PC-9 (cell line): ENCODE data around the gene USH2A. TPM values are rescaled to one million over a fixed set of nuclear protein-coding genes. Genes with fewer than 3 reads are reported as not detected.

Experiments
- BruUV-seq: library from RNA; stranded (reverse); fragments of 400-500 nt; replicated peaks from 2 replicates; lab custom pipeline; 2021; lab: Mats Ljungman, UMichigan
- CTCF ChIA-PET: fragments of 300-600 bp; sonication (Branson Sonifier 250); formaldehyde crosslinking; loops from one replicate; lab custom pipeline; 2022; ENCODE audit warnings: antibody characterized with exemption; lab: Charles Lee
- POLR2A ChIA-PET: fragments of 300-600 bp; sonication (Branson Sonifier 250); formaldehyde crosslinking; loops from one replicate; lab custom pipeline; 2022; ENCODE audit warnings: antibody characterized with exemption; ENCODE audit not compliant: unreplicated experiment; lab: Charles Lee
- DNase-seq, 2 experiments: peaks; one replicate each; pipeline versions ENCODE4 v3.0.0 to v3.0.0-alpha.2; 2015 to 2022; ENCODE audit warnings: mixed read lengths in 1 of 2
- H2AFZ ChIP-seq: fragments of 200-600 bp; sonication (generic); 2 replicates; pipeline ENCODE4 v1.8.1; 2017; ENCODE audit warnings: antibody characterized with exemption
- H3F3A ChIP-seq: fragments of 200-600 bp; sonication (generic); 2 replicates; pipeline ENCODE4 v1.8.1; 2017; ENCODE audit warnings: antibody characterized with exemption, mild to moderate bottlenecking, low read depth; ENCODE audit not compliant: insufficient read depth
- H3K27ac ChIP-seq: fragments of 200-600 bp; sonication (generic); 2 replicates; pipeline ENCODE4 v1.6.1; 2016; ENCODE audit warnings: mixed run types
- H3K27me3 ChIP-seq: fragments of 200-600 bp; sonication (generic); 2 replicates; pipeline ENCODE4 v1.6.1; 2016; ENCODE audit warnings: low read depth, mixed run types; ENCODE audit not compliant: insufficient read depth
- H3K36me3 ChIP-seq: fragments of 200-600 bp; sonication (generic); 2 replicates; pipeline ENCODE4 v1.6.1; 2016; ENCODE audit warnings: low read depth, mixed run types
- H3K4me1 ChIP-seq: fragments of 200-600 bp; sonication (generic); replicated peaks from 2 replicates; pipeline ENCODE4 v1.6.1; 2016; ENCODE audit warnings: mixed run types; ENCODE audit not compliant: insufficient read depth
- H3K4me2 ChIP-seq: fragments of 200-600 bp; sonication (generic); 2 replicates; pipeline ENCODE4 v1.6.1; 2017; ENCODE audit warnings: mixed run types
- H3K4me3 ChIP-seq: fragments of 200-600 bp; sonication (generic); 2 replicates; pipeline ENCODE4 v1.6.1; 2016; ENCODE audit warnings: mixed run types
- H3K79me2 ChIP-seq: fragments of 200-600 bp; sonication (generic); 2 replicates; pipeline ENCODE4 v1.6.1; 2017; ENCODE audit warnings: low read depth, mixed run types
- H3K9me2 ChIP-seq: fragments of 200-600 bp; sonication (generic); 2 replicates; pipeline ENCODE4 v1.8.1; 2017; ENCODE audit warnings: mild to moderate bottlenecking; ENCODE audit not compliant: insufficient read depth
- H3K9me3 ChIP-seq: fragments of 200-600 bp; sonication (generic); 2 replicates; pipeline ENCODE4 v1.8.1; 2016; ENCODE audit warnings: low read depth; ENCODE audit not compliant: insufficient read depth
- H4K20me1 ChIP-seq: fragments of 200-600 bp; sonication (generic); 2 replicates; pipeline ENCODE4 v1.8.1; 2017; ENCODE audit not compliant: insufficient read depth
- CTCF ChIP-seq: fragments of 200-600 bp; sonication (generic); conservative IDR thresholded peaks from 2 replicates; pipeline ENCODE4 v1.6.1; 2017; ENCODE audit warnings: mixed run types, antibody characterized with exemption, mild to moderate bottlenecking, moderate library complexity
- EZH2 ChIP-seq: fragments of 200-600 bp; sonication (generic); IDR thresholded peaks from 2 replicates; pipeline ENCODE4 v1.8.0; 2017; ENCODE audit warnings: antibody characterized with exemption, low read depth
- intact Hi-C: fragments of 100-400 bp; cut with micrococcal nuclease; formaldehyde crosslinking; loops from one replicate; pipeline ENCODE4 v1.10.0; 2022; ENCODE audit not compliant: unreplicated experiment
- total RNA-seq: library from RNA; stranded (reverse); gene quantifications from 2 replicates; pipeline ENCODE4 v1.2.3, GENCODE V29; 2021

USH2A gene
- total RNA-seq, 1 experiment from 2014 or later = not detected

DNA sequence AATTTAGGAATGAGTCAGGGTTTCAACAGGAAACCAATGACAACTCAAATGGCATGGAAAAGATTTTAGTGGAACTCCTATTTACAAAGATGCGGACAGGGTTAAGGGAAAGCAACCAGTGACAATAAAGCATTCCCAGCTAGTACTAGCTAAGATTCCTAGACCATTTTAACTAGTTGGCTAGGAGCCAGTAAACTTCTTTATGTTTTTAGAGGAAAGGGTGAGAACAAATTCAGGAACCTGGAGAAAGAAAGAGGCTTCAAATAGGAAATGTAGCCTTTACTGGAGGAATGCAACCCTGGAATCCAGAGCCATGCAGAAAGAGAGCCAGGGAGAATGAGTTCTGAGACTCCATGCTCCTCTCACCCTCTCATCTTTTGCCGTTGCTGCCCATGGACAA is 439.6 kb downstream of the USH2A start:
- no peak overlapping the region for H2AFZ ChIP-seq
- BruUV-seq = no TSS peak
- no peaks in the 10 kb centered on the region for H3K9me3 ChIP-seq
- no peaks in the 10 kb centered on the region for H3K9me2 ChIP-seq
- no peak overlapping the region for H3K27ac ChIP-seq
- POLR2A ChIA-PET = no interaction called here
- no peaks in the 10 kb centered on the region for H3K4me1 ChIP-seq
- intact Hi-C loops = no loop called here
- H3F3A ChIP-seq = no peaks in the 10 kb centered on the region
- H3K4me3 ChIP-seq = no peak overlapping the region
- CTCF ChIA-PET = no interaction called here
- H3K79me2 ChIP-seq = no peaks in the 10 kb centered on the region
- no peaks in the 10 kb centered on the region for H3K36me3 ChIP-seq
- no peak for DNase-seq
- TF ChIP-seq EZH2 (no peak), CTCF (no peak)
- no peak overlapping the region for H3K4me2 ChIP-seq
- H3K27me3 ChIP-seq = no peaks in the 10 kb centered on the region
- H4K20me1 ChIP-seq = no peaks in the 10 kb centered on the region

DNA sequence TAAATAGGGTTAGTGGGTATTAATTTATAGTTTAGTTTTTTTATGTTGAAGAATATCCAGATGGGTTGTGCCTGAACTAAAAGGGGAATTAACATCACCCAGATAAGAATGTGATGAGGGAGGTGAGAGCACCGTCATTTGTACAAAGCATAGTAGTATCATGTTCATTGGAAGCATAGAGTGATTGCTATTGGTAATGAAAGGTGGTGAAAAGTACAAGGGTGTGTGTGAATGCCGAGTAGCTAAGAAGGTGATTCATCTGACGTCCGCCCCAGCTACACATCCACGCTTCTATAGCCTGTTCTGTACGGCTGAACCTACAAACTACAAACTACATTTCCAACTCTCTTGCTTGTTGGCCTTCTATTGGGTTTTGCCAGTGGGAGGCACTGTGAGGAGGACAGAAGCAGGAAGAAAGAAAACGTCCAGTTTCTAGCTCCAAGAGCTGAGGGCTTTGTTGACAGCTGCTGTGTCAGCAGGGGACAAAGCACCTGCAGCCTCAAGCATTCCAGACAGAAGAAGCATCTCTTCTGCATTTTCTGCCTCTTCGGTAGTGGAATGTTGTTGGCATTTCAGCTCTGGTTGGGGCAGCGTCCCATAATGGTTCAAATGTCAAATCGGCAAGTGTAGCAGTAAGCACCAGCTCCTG is 451.3 kb downstream of the USH2A start:
- CTCF ChIA-PET = no interaction called here
- TF ChIP-seq EZH2 = no peak
- TF ChIP-seq CTCF = no peak

DNA sequence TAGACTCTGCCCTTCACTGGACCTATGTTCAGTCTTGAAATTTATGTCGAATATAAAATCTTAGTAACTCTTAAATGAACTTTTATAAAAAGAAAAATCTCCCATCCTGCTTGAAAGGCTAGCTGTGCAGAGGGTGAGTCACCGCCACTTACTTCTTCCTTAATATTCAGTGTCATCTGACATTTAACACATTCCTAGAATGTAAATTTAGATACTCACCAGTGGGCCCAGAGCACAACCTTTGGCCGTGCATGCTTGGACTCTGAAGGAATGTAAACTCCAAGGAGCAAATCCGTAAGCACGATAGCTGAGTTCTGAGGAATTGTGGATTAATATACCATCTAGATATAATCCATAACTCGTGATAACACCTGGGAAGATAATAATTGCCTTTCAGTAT is 452.8 kb downstream of the USH2A start:
- no peak for TF ChIP-seq CTCF
- no peak for TF ChIP-seq EZH2
- Histone ChIP-seq H3K9me2 (no peaks in the 10 kb centered on the region; the same call in 1 of the 2 replicates), H2AFZ (no peak overlapping the region), H3K27ac (no peak overlapping the region), H3K79me2 (no peaks in the 10 kb centered on the region), H3K4me1 (no peaks in the 10 kb centered on the region), H3K9me3 (no peaks in the 10 kb centered on the region), H3K4me3 (no peak overlapping the region), H3K4me2 (no peak overlapping the region), H4K20me1 (no peaks in the 10 kb centered on the region), H3K36me3 (no peaks in the 10 kb centered on the region), H3F3A (no peaks in the 10 kb centered on the region), H3K27me3 (no peaks in the 10 kb centered on the region)
- ChIA-PET CTCF (no interaction called here), POLR2A (no interaction called here)
- no TSS peak for BruUV-seq
- intact Hi-C loops = no loop called here
- DNase-seq = no peak

More for the DNA sequence above, 451.3 kb downstream of the USH2A start:
- no peaks in the 10 kb centered on the region for H3K27me3 ChIP-seq
- no peak overlapping the region for H3K4me2 ChIP-seq
- H3K79me2 ChIP-seq = no peaks in the 10 kb centered on the region
- POLR2A ChIA-PET = no interaction called here
- H3K4me1 ChIP-seq = no peaks in the 10 kb centered on the region
- no peak overlapping the region for H2AFZ ChIP-seq
- no peaks in the 10 kb centered on the region; the same call in 1 of the 2 replicates for H3K9me2 ChIP-seq
- no peak for DNase-seq
- H4K20me1 ChIP-seq = no peaks in the 10 kb centered on the region
- H3K27ac ChIP-seq = no peak overlapping the region
- intact Hi-C loops = no loop called here
- H3K4me3 ChIP-seq = no peak overlapping the region
- H3K9me3 ChIP-seq = no peaks in the 10 kb centered on the region
- no peaks in the 10 kb centered on the region for H3K36me3 ChIP-seq
- BruUV-seq = no TSS peak
- no peaks in the 10 kb centered on the region for H3F3A ChIP-seq
